Nephron progenitor cell (in vitro differentiated cells): ENCODE measurements around the gene NXPH4.

Source experiments
- DNase-seq: peaks from one replicate; pipeline ENCODE4 v3.0.0; 2021
- H3K27ac Mint-ChIP-seq: 2 replicates; pipeline ENCODE4 v1.8.0; 2021; ENCODE audit warnings: mild to moderate bottlenecking, moderate library complexity, mixed read lengths
- H3K27me3 Mint-ChIP-seq: 2 replicates; pipeline ENCODE4 v1.8.0; 2021; ENCODE audit warnings: mild to moderate bottlenecking, low read depth, mixed read lengths; ENCODE audit not compliant: poor library complexity
- H3K36me3 Mint-ChIP-seq: 2 replicates; pipeline ENCODE4 v1.8.0; 2021; ENCODE audit warnings: low read depth, mixed read lengths
- H3K4me1 Mint-ChIP-seq: 2 replicates; pipeline ENCODE4 v1.8.0; 2021; ENCODE audit warnings: mixed read lengths
- H3K4me3 Mint-ChIP-seq: 2 replicates; pipeline ENCODE4 v1.8.0; 2021; ENCODE audit warnings: mild to moderate bottlenecking, moderate library complexity, mixed read lengths
- H3K9me3 Mint-ChIP-seq: 2 replicates; pipeline ENCODE4 v1.8.0; 2021; ENCODE audit warnings: mild to moderate bottlenecking, moderate library complexity, mixed read lengths
- CTCF ChIP-seq: fragments of 200-600 bp; sonication (generic); IDR thresholded peaks from 2 replicates; pipeline ENCODE4 v1.5.0; 2021; ENCODE audit warnings: antibody characterized with exemption

Gene NXPH4

GRCh38 chr12:57210926-57211692, 5.5 kb upstream of the NXPH4 start:
- no peak for DNase-seq
- H3K27ac Mint-ChIP-seq = no peak overlapping the region
- no peak overlapping the region for H3K4me3 Mint-ChIP-seq
- H3K4me1 Mint-ChIP-seq = peaks cover 34% of the 10 kb centered on the region
- no peak for TF ChIP-seq CTCF
- H3K9me3 Mint-ChIP-seq = no peaks in the 10 kb centered on the region
- H3K36me3 Mint-ChIP-seq = peaks cover 13% of the 10 kb centered on the region
- peaks cover 28% of the 10 kb centered on the region for H3K27me3 Mint-ChIP-seq

- Mint-ChIP-seq H3K9me3 (no peaks in the 10 kb centered on the region), H3K27me3 (peaks cover 32% of the 10 kb centered on the region), H3K27ac (no peak overlapping the region), H3K36me3 (peaks cover 13% of the 10 kb centered on the region), H3K4me3 (no peak overlapping the region), H3K4me1 (peaks cover 34% of the 10 kb centered on the region)
- no peak for DNase-seq
- TF ChIP-seq CTCF = no peak
Measured at GRCh38 chr12:57211791-57212700, 4.5 kb upstream of the NXPH4 start.

GRCh38 chr12:57212701-57213057, 3.9 kb upstream of the NXPH4 start:
- no peak for TF ChIP-seq CTCF
- peaks cover 9% of the 10 kb centered on the region for H3K36me3 Mint-ChIP-seq
- no peak for DNase-seq
- no peak overlapping the region for H3K27ac Mint-ChIP-seq
- H3K4me3 Mint-ChIP-seq = no peak overlapping the region
- H3K4me1 Mint-ChIP-seq = peaks cover 35% of the 10 kb centered on the region
- peaks cover 38% of the 10 kb centered on the region for H3K27me3 Mint-ChIP-seq
- no peaks in the 10 kb centered on the region for H3K9me3 Mint-ChIP-seq

- Mint-ChIP-seq H3K4me3 (peak overlapping the region; percentile 48), H3K4me1 (peaks cover 40% of the 10 kb centered on the region), H3K9me3 (no peaks in the 10 kb centered on the region), H3K36me3 (peaks cover 7% of the 10 kb centered on the region), H3K27ac (no peak overlapping the region), H3K27me3 (peaks cover 43% of the 10 kb centered on the region)
- peak; percentile 91 for DNase-seq
- TF ChIP-seq CTCF = peak; percentile 95
Measured at GRCh38 chr12:57213058-57213715, 3.4 kb upstream of the NXPH4 start.

GRCh38 chr12:57213763-57214397, 2.7 kb upstream of the NXPH4 start:
- H3K4me1 Mint-ChIP-seq = peaks cover 47% of the 10 kb centered on the region
- DNase-seq = no peak
- H3K4me3 Mint-ChIP-seq = peak overlapping the region; percentile 58
- H3K27me3 Mint-ChIP-seq = peaks cover 50% of the 10 kb centered on the region
- no peak for TF ChIP-seq CTCF
- no peak overlapping the region for H3K27ac Mint-ChIP-seq
- H3K9me3 Mint-ChIP-seq = no peaks in the 10 kb centered on the region
- H3K36me3 Mint-ChIP-seq = peaks cover 7% of the 10 kb centered on the region
